Activated CD8-positive, alpha-beta T cell treated with anti-CD3 and anti-CD28 coated beads for 36 hours (primary cell): ENCODE results near the gene RAE1. TPM values are rescaled to one million over a fixed set of nuclear protein-coding genes. Genes with fewer than 3 reads are reported as not detected.
A peak's percentile ranks its signal among the peaks of the same experiment; 100 is the strongest.

Source experiments
- ATAC-seq: fragments of 200-7000 bp; cut with Tn5 transposase; one replicate; pipeline ENCODE4 v1.10.0; 2021; ENCODE audit warnings: mild to moderate bottlenecking, moderate library complexity
- CTCF ChIA-PET: fragments of 350-600 bp; sonication (Branson Sonifier 250); formaldehyde crosslinking; loops from one replicate; lab custom pipeline; 2021; ENCODE audit warnings: antibody characterized with exemption; lab: Charles Lee
- POLR2A ChIA-PET: fragments of 350-600 bp; sonication (Branson Sonifier 250); formaldehyde crosslinking; loops from one replicate; lab custom pipeline; 2021; ENCODE audit warnings: antibody characterized with exemption; lab: Charles Lee
- DNase-seq: peaks from one replicate; pipeline ENCODE4 v3.0.0-alpha.2; 2020
- H3K27ac Mint-ChIP-seq: one replicate; pipeline ENCODE4 v1.8.0; 2021; ENCODE audit warnings: mild to moderate bottlenecking, mixed read lengths
- H3K27me3 Mint-ChIP-seq: one replicate; pipeline ENCODE4 v1.8.0; 2021; ENCODE audit warnings: mixed read lengths
- H3K36me3 Mint-ChIP-seq: one replicate; pipeline ENCODE4 v1.8.0; 2021; ENCODE audit warnings: low read depth, mixed read lengths
- H3K4me1 Mint-ChIP-seq: one replicate; pipeline ENCODE4 v1.8.0; 2021; ENCODE audit warnings: low read depth, mixed read lengths
- H3K4me3 Mint-ChIP-seq: one replicate; pipeline ENCODE4 v1.8.0; 2021; ENCODE audit warnings: mild to moderate bottlenecking, moderate library complexity, mixed read lengths
- H3K9me3 Mint-ChIP-seq: one replicate; pipeline ENCODE4 v1.8.0; 2021; ENCODE audit warnings: mixed read lengths
- CTCF ChIP-seq: fragments of 200-600 bp; IDR thresholded peaks from one replicate; pipeline ENCODE4 v1.8.0; 2022; ENCODE audit warnings: antibody characterized with exemption, mild to moderate bottlenecking
- intact Hi-C: fragments of 100-400 bp; cut with micrococcal nuclease; formaldehyde crosslinking; loops from one replicate; pipeline ENCODE4 v1.10.0; 2022
- total RNA-seq, 2 experiments: library from RNA; stranded (reverse); gene quantifications; one replicate each; pipeline ENCODE4 v1.2.3, GENCODE V29; 2021

Gene RAE1
- total RNA-seq, 2 experiments from 2014 or later, result 41.1 to 42.9 TPM

- no peak for TF ChIP-seq CTCF
- Mint-ChIP-seq H3K9me3 (no peaks in the 10 kb centered on the region), H3K4me3 (no peak overlapping the region), H3K36me3 (no peaks in the 10 kb centered on the region), H3K4me1 (peaks cover 29% of the 10 kb centered on the region), H3K27ac (no peak overlapping the region), H3K27me3 (no peaks in the 10 kb centered on the region)
- ChIA-PET CTCF (no interaction called here), POLR2A (no interaction called here)
- intact Hi-C loops, result no loop called here
- ATAC-seq (no peak), DNase-seq (no peak)
Measured at GRCh38 chr20:57422254-57422653, 71.2 kb downstream of the RAE1 start.

DNA sequence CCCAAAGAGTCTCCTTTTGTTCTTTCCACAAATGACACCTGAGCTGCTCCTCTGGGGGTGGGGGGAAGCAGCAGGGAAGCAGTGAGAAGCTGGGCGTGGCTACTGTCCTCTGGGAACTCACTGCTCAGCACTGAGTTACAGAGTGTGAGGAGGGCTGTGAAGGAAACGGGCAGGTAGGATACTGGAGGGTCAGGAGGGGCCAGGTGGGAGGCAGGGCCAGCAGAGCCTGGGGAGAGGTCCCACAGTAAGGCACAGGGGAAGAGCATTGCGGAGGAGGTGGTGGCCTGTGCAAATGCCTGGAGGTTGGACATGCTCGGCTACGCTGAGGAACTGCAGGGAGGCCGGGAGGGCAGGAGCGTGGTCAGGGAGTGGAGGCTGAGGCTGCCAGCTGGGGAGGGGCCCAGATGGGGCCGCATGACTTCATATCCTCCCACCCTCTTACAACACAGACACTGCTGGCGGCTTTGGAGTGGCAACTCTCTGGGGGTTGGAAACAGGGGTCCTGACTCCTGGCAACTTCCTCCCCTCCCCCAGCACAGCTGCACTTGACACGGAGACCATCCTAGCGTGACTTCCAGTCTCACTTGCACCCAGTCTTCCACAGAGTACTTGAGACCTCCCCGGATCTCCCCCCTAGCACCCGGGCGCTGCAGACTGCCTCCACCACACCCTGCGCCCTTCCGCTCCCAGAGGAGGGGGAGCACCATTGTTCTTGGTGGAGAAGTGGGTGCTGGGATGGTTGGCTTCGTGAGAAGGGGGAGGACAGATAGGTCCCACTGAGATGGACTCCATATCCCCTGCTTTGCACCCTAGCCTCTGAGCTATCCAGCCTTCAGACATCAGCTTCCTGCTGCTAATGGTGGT, 74.3 kb downstream of the RAE1 start:
- Mint-ChIP-seq H3K4me1 (peaks cover 35% of the 10 kb centered on the region), H3K27me3 (no peaks in the 10 kb centered on the region), H3K4me3 (no peak overlapping the region), H3K27ac (peak overlapping the region; percentile 52), H3K9me3 (no peaks in the 10 kb centered on the region), H3K36me3 (no peaks in the 10 kb centered on the region)
- TF ChIP-seq CTCF, result no peak
- peak; percentile 17 for ATAC-seq
- intact Hi-C loops, result no loop called here
- no peak for DNase-seq
- CTCF ChIA-PET, result interaction anchor here (0.8 kb wide), 1 partner anchor 43 kb away, joined by 3 read pairs; no protein-coding TSS in a partner anchor
- POLR2A ChIA-PET, result interaction anchor here (0.9 to 4.2 kb wide), 2 partner anchors 23 to 27 kb away, joined by 4 to 16 read pairs; no protein-coding TSS in a partner anchor

- H3K9me3 Mint-ChIP-seq, result no peaks in the 10 kb centered on the region
- ChIA-PET POLR2A (interaction anchor here (0.8 to 4.2 kb wide), 3 partner anchors 18 to 28 kb away, joined by 3 to 16 read pairs (median 4); no protein-coding TSS in a partner anchor), CTCF (no interaction called here)
- DNase-seq (no peak), ATAC-seq (no peak)
- H3K4me3 Mint-ChIP-seq, result no peak overlapping the region
- TF ChIP-seq CTCF, result no peak
- no peak overlapping the region for H3K27ac Mint-ChIP-seq
- H3K36me3 Mint-ChIP-seq, result no peaks in the 10 kb centered on the region
- H3K4me1 Mint-ChIP-seq, result peaks cover 38% of the 10 kb centered on the region
- intact Hi-C loops, result no loop called here
- H3K27me3 Mint-ChIP-seq, result no peaks in the 10 kb centered on the region
Measured at GRCh38 chr20:57426271-57426689, 75.2 kb downstream of the RAE1 start.

DNA sequence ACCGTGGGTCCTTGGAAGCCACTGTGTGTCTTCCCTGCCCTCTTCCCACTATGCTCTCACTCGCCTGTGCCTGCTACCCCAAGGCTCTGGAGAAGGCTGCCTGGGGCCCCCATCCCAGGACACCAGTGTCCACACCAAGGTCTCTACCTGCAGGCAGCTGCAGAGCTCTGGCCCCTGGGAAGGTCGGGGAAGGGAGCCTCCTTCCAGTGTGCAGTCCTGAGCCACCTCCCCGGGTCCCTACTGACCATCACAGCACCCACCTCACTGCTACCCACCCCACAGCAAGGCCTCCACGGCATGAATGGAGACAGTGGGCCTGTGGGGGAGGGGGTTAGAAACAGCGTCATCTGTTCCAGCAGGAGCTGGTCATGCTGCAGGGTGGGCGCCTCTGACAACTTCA, 75.8 kb downstream of the RAE1 start:
- intact Hi-C loops, result no loop called here
- no peak overlapping the region for H3K27ac Mint-ChIP-seq
- ChIA-PET POLR2A (interaction anchor here (0.8 to 4.2 kb wide), 3 partner anchors 19 to 35 kb away, joined by 3 to 16 read pairs (median 5); no protein-coding TSS in a partner anchor), CTCF (no interaction called here)
- no peaks in the 10 kb centered on the region for H3K9me3 Mint-ChIP-seq
- no peak for ATAC-seq
- no peak for DNase-seq
- no peaks in the 10 kb centered on the region for H3K27me3 Mint-ChIP-seq
- no peak overlapping the region for H3K4me3 Mint-ChIP-seq
- TF ChIP-seq CTCF, result no peak
- H3K36me3 Mint-ChIP-seq, result no peaks in the 10 kb centered on the region
- peaks cover 44% of the 10 kb centered on the region for H3K4me1 Mint-ChIP-seq
